Glomerular visceral epithelial cell (primary cell): ENCODE data around the gene NT5DC4.

Experiments
- DNase-seq: peaks from one replicate; pipeline ENCODE4 v3.0.0-alpha.2; 2016; ENCODE audit errors: extremely low spot score

Gene NT5DC4

GRCh38 chr2:112754564-112754963 lies 33.7 kb downstream of the NT5DC4 start:
- DNase-seq = no peak

GRCh38 chr2:112755444-112755843 lies 34.6 kb downstream of the NT5DC4 start:
- DNase-seq = no peak

- no peak for DNase-seq
Measured at GRCh38 chr2:112756207-112756606, 35.4 kb downstream of the NT5DC4 start.

- DNase-seq = no peak
Measured at GRCh38 chr2:112757265-112757664, 36.4 kb downstream of the NT5DC4 start.

- DNase-seq = no peak
Measured at GRCh38 chr2:112758711-112759110, 37.9 kb downstream of the NT5DC4 start.

- DNase-seq = no peak
Measured at GRCh38 chr2:112760149-112760548, 39.3 kb downstream of the NT5DC4 start.

- DNase-seq = no peak
Measured at GRCh38 chr2:112762276-112762675, 41.5 kb downstream of the NT5DC4 start.

GRCh38 chr2:112764071-112765044 lies 43.5 kb downstream of the NT5DC4 start, which contains the start of gene CKAP2L:
CKAP2L (minus strand) TSS chr2:112764609; CDS start chr2:112764598, 11 bp downstream.
- DNase-seq = peak; percentile 99

GRCh38 chr2:112765251-112765650 lies 44.4 kb downstream of the NT5DC4 start:
- DNase-seq = peak; percentile 18

GRCh38 chr2:112767693-112768330 lies 47.0 kb downstream of the NT5DC4 start:
- no peak for DNase-seq

GRCh38 chr2:112768432-112768831 lies 47.6 kb downstream of the NT5DC4 start:
- DNase-seq = no peak

GRCh38 chr2:112772322-112772721 lies 51.5 kb downstream of the NT5DC4 start:
- no peak for DNase-seq

GRCh38 chr2:112772911-112773475 lies 52.2 kb downstream of the NT5DC4 start:
- no peak for DNase-seq

GRCh38 chr2:112773556-112773955 lies 52.7 kb downstream of the NT5DC4 start:
- no peak for DNase-seq

- DNase-seq = no peak
Measured at GRCh38 chr2:112774536-112775285, 53.9 kb downstream of the NT5DC4 start.

GRCh38 chr2:112776113-112776512 lies 55.3 kb downstream of the NT5DC4 start:
- no peak for DNase-seq

GRCh38 chr2:112777036-112777435 lies 56.2 kb downstream of the NT5DC4 start:
- DNase-seq = no peak

GRCh38 chr2:112779598-112779997 lies 58.8 kb downstream of the NT5DC4 start:
- no peak for DNase-seq

- DNase-seq = no peak
Measured at GRCh38 chr2:112782234-112782799, 61.5 kb downstream of the NT5DC4 start.

- DNase-seq = no peak
Measured at GRCh38 chr2:112783187-112783714, 62.4 kb downstream of the NT5DC4 start.
